RPMI8226 (cell line): ENCODE measurements around the gene CRYBG1.

Experiments used
- DNase-seq: peaks from one replicate; pipeline ENCODE4 v3.0.0-alpha.2; 2015

CRYBG1 gene

GRCh38 chr6:106425382-106425781 lies 64.9 kb downstream of the CRYBG1 start:
- no peak for DNase-seq

GRCh38 chr6:106426250-106426970 lies 65.9 kb downstream of the CRYBG1 start:
- no peak for DNase-seq

- no peak for DNase-seq
Measured at GRCh38 chr6:106430466-106430865, 69.9 kb downstream of the CRYBG1 start.

GRCh38 chr6:106431405-106431804 lies 70.9 kb downstream of the CRYBG1 start:
- DNase-seq: no peak

GRCh38 chr6:106431972-106432371 lies 71.5 kb downstream of the CRYBG1 start:
- DNase-seq: no peak

GRCh38 chr6:106434530-106434929 lies 74.0 kb downstream of the CRYBG1 start:
- DNase-seq: no peak

GRCh38 chr6:106439459-106439858 lies 78.9 kb downstream of the CRYBG1 start:
- DNase-seq: no peak

GRCh38 chr6:106440546-106440945 lies 80.0 kb downstream of the CRYBG1 start:
- DNase-seq: no peak

GRCh38 chr6:106442395-106442794 lies 81.9 kb downstream of the CRYBG1 start:
- DNase-seq: no peak

GRCh38 chr6:106444777-106445507 lies 84.4 kb downstream of the CRYBG1 start:
- peak; percentile 59 for DNase-seq

- no peak for DNase-seq
Measured at GRCh38 chr6:106445508-106445878, 85.0 kb downstream of the CRYBG1 start.

GRCh38 chr6:106446287-106446885 lies 85.9 kb downstream of the CRYBG1 start:
- DNase-seq: no peak

- no peak for DNase-seq
Measured at GRCh38 chr6:106446983-106447382, 86.5 kb downstream of the CRYBG1 start.

GRCh38 chr6:106448000-106448426 lies 87.5 kb downstream of the CRYBG1 start:
- DNase-seq: peak; percentile 7

- no peak for DNase-seq
Measured at GRCh38 chr6:106450653-106451052, 90.1 kb downstream of the CRYBG1 start.

- DNase-seq: no peak
Measured at GRCh38 chr6:106451439-106451838, 90.9 kb downstream of the CRYBG1 start.

GRCh38 chr6:106452628-106453027 lies 92.1 kb downstream of the CRYBG1 start:
- DNase-seq: no peak

- DNase-seq: no peak
Measured at GRCh38 chr6:106453756-106454367, 93.3 kb downstream of the CRYBG1 start.

- DNase-seq: no peak
Measured at GRCh38 chr6:106456756-106457155, 96.2 kb downstream of the CRYBG1 start.

GRCh38 chr6:106458021-106458986 lies 97.8 kb downstream of the CRYBG1 start:
- no peak for DNase-seq

- DNase-seq: no peak
Measured at GRCh38 chr6:106460481-106460880, 100.0 kb downstream of the CRYBG1 start.

GRCh38 chr6:106461084-106461483 lies 100.6 kb downstream of the CRYBG1 start:
- no peak for DNase-seq
